Stimulated activated CD4-positive, alpha-beta T cell treated with anti-CD3 and anti-CD28 coated beads, Interleukin-4, amount 100 ng/mL, for 24 hours (primary cell): ENCODE measurements around the gene DNAAF3.
A peak's percentile ranks its signal among the peaks of the same experiment; 100 is the strongest.
"Not testable (repeated sequence)": the region's sequence is repeated elsewhere in the genome, so short reads cannot be mapped to it uniquely, and the experiment has no call there.

ENCODE experiments used
- DNase-seq: peaks from one replicate; pipeline ENCODE4 v3.0.0-alpha.2; 2020

DNAAF3 gene

GRCh38 chr19:55175117-55175867, 8.9 kb upstream of the DNAAF3 start:
- no peak for DNase-seq

GRCh38 chr19:55174425-55175116, 8.2 kb upstream of the DNAAF3 start:
- no peak for DNase-seq

GRCh38 chr19:55173714-55174409, 7.4 kb upstream of the DNAAF3 start:
- peak; percentile 40 for DNase-seq

GRCh38 chr19:55173186-55173713, 6.8 kb upstream of the DNAAF3 start:
- no peak for DNase-seq

GRCh38 chr19:55172741-55173140, 6.3 kb upstream of the DNAAF3 start:
- DNase-seq = no peak

GRCh38 chr19:55172318-55172717, 5.9 kb upstream of the DNAAF3 start:
- not testable (repeated sequence) for DNase-seq

- DNase-seq = no peak
Measured at GRCh38 chr19:55171440-55171839, 5.0 kb upstream of the DNAAF3 start.

GRCh38 chr19:55169136-55169535, 2.7 kb upstream of the DNAAF3 start:
- DNase-seq = no peak

GRCh38 chr19:55165952-55166529, 372 bp downstream of the DNAAF3 start:
- peak; percentile 25 for DNase-seq

GRCh38 chr19:55161571-55162322, 4.7 kb downstream of the DNAAF3 start:
- no peak for DNase-seq

GRCh38 chr19:55160986-55161365, 5.4 kb downstream of the DNAAF3 start:
- no peak for DNase-seq

GRCh38 chr19:55160128-55160985, 6.1 kb downstream of the DNAAF3 start:
- peak; percentile 87 for DNase-seq

GRCh38 chr19:55158848-55159749, 7.3 kb downstream of the DNAAF3 start:
- no peak for DNase-seq

- no peak for DNase-seq
Measured at GRCh38 chr19:55158423-55158822, 8.0 kb downstream of the DNAAF3 start.

GRCh38 chr19:55157064-55157908, 9.1 kb downstream of the DNAAF3 start, which contains the start of gene TNNI3:
Gene TNNI3 (minus strand): TSS chr19:55157732. CDS start chr19:55157589, 143 bp downstream.
- no peak for DNase-seq

- no peak for DNase-seq
Measured at GRCh38 chr19:55156202-55157063, 10.0 kb downstream of the DNAAF3 start.

GRCh38 chr19:55155784-55156183, 10.6 kb downstream of the DNAAF3 start:
- not testable (repeated sequence) for DNase-seq

- no peak for DNase-seq
Measured at GRCh38 chr19:55153652-55154264, 12.7 kb downstream of the DNAAF3 start.
